Activated gamma-delta T cell treated with Interleukin-2 at 50 U/mL for 16 hours (primary cell): Measurements from ENCODE around the gene SLC25A6.
"Not testable (repeated sequence)": the region's sequence is repeated elsewhere in the genome, so short reads cannot be mapped to it uniquely, and the experiment has no call there.

Experiments
- DNase-seq: peaks from one replicate; pipeline ENCODE4 v3.0.0-alpha.2; 2020

The SLC25A6 gene

GRCh38 chrX:1351981-1352714, 39.8 kb downstream of the SLC25A6 start:
- DNase-seq = no peak

GRCh38 chrX:1349606-1350005, 42.3 kb downstream of the SLC25A6 start:
- DNase-seq = not testable (repeated sequence)

- DNase-seq = no peak
Observed at GRCh38 chrX:1341545-1342184, 50.2 kb downstream of the SLC25A6 start.

- no peak for DNase-seq
Observed at GRCh38 chrX:1336948-1337779, 54.7 kb downstream of the SLC25A6 start.

GRCh38 chrX:1336331-1336943, 55.5 kb downstream of the SLC25A6 start, which contains the start of gene IL3RA:
Gene IL3RA, plus strand, starts transcription at chrX:1336785. Its CDS starts 4,981 bp downstream, at chrX:1341766.
- DNase-seq = no peak
